Right cardiac atrium (tissue), 5 donors: ENCODE results near the gene RNF183. TPM values are rescaled to one million over a fixed set of nuclear protein-coding genes. Genes with fewer than 3 reads are reported as not detected.

Source experiments
- ATAC-seq, 2 donors: fragments of 200-7000 bp; cut with Tn5 transposase; one replicate each; pipeline versions ENCODE4 v1.8.0 to v1.9.1; 2020; ENCODE audit warnings: moderate library complexity in 2 of 2, mild to moderate bottlenecking in 1 of 2
- DNase-seq, 3 donors: peaks; one replicate each; pipeline ENCODE4 v3.0.0-alpha.2; 2020
- H3K27ac ChIP-seq: one replicate; pipeline ENCODE4 v1.5.1; 2013; ENCODE audit warnings: mild to moderate bottlenecking, low read length, control low read depth, moderate library complexity
- H3K27me3 ChIP-seq: one replicate; pipeline ENCODE4 v1.6.1; 2013; ENCODE audit not compliant: control insufficient read depth, insufficient read depth
- H3K4me1 ChIP-seq: one replicate; pipeline ENCODE4 v1.6.1; 2013; ENCODE audit warnings: low read length; ENCODE audit not compliant: control insufficient read depth, insufficient read depth
- H3K4me3 ChIP-seq: one replicate; pipeline ENCODE4 v1.5.1; 2013; ENCODE audit warnings: low read length, control low read depth
- H3K9me3 ChIP-seq: one replicate; pipeline ENCODE4 v1.6.1; 2013; ENCODE audit warnings: low read length; ENCODE audit not compliant: control insufficient read depth
- intact Hi-C, 4 donors: fragments of 100-400 bp; cut with DNase I; formaldehyde crosslinking; loops; one replicate each; pipeline versions ENCODE4 v1.11.0 to v1.14.0; 2022 to 2023
- polyA plus RNA-seq: library from polyadenylated mRNA; stranded (reverse); fragments of 200-250 nt; gene quantifications from one replicate; pipeline ENCODE4 v1.2.3, GENCODE V29; 2013
- total RNA-seq, 4 donors: library from RNA; stranded (reverse); fragmentation: NEBNext Ultra II Directional; extraction: Animal tissue kit (Norgen Biotek cat#: 25700); gene quantifications; one replicate each; pipeline ENCODE4 v1.2.1, GENCODE V29; 2021
- donor health status: healthy with polysubstance abuse.
- donor health status: DM: no; HTN: yes; CAD: no.
- donor health status: DM: no; HTN: no; CAD: no.
- donor health status: DM: no; HTN: yes; CAD: no; lungs with severe emphysema.
- donor health status: DM: yes; HTN: yes; CAD: no.

RNF183 gene
- total and polyA plus RNA-seq, 5 donors, result not detected

- Histone ChIP-seq H3K27me3 (no peaks in the 10 kb centered on the region), H3K9me3 (no peaks in the 10 kb centered on the region), H3K4me1 (no peaks in the 10 kb centered on the region), H3K27ac (no peak overlapping the region), H3K4me3 (no peak overlapping the region)
- ATAC-seq (no peak), DNase-seq (no peak)
- intact Hi-C loops, result no loop called here
Measured at GRCh38 chr9:113247640-113248039, 55.5 kb downstream of the RNF183 start.

Other genes with a start within 250 kb of the RNF183 start
- 1 to 10 TPM; 2.3 to 2.6 (median 2.4) TPM for gene ZFP37, start 246.7 kb downstream of the RNF183 start, total RNA-seq
- gene ZFP37, start 246.7 kb downstream of the RNF183 start, polyA plus RNA-seq, result 0.93 TPM
- gene SLC31A2, start 152.4 kb downstream of the RNF183 start, total RNA-seq, result 10 to 100 TPM in 3 of 4 donors, 1 to 10 TPM in 1; 8.8 to 10.9 (median 10.1) TPM
- gene SLC31A2, start 152.4 kb downstream of the RNF183 start, polyA plus RNA-seq, result 11.4 TPM
- 10 to 100 TPM; 19.5 to 21.2 (median 20.1) TPM for gene FKBP15, start 82.1 kb downstream of the RNF183 start, total RNA-seq
- 11.0 TPM for gene FKBP15, start 82.1 kb downstream of the RNF183 start, polyA plus RNA-seq
- 10 to 100 TPM; 11.4 to 20.7 (median 13.7) TPM for gene SLC31A1, start 81.8 kb downstream of the RNF183 start, total RNA-seq
- 6.0 TPM for gene SLC31A1, start 81.8 kb downstream of the RNF183 start, polyA plus RNA-seq
- gene CDC26, start 27.8 kb downstream of the RNF183 start, total RNA-seq, result 10 to 100 TPM; 29.0 to 39.1 (median 37.0) TPM
- gene CDC26, start 27.8 kb downstream of the RNF183 start, polyA plus RNA-seq, result 50.0 TPM
- gene PRPF4, start 27.7 kb downstream of the RNF183 start, total RNA-seq, result 10 to 100 TPM; 10.0 to 12.8 (median 10.7) TPM
- 7.0 TPM for gene PRPF4, start 27.7 kb downstream of the RNF183 start, polyA plus RNA-seq
- 10 to 100 TPM in 1 of 4 donors, 1 to 10 TPM in 3; 7.4 to 10.1 (median 8.5) TPM for gene WDR31, start 36.9 kb upstream of the RNF183 start, total RNA-seq
- 5.4 TPM for gene WDR31, start 36.9 kb upstream of the RNF183 start, polyA plus RNA-seq
- gene BSPRY, start 46.2 kb upstream of the RNF183 start, total RNA-seq, result 1 to 10 TPM in 3 of 4 donors, under 1 TPM in 1; 0.21 to 2.3 (median 1.6) TPM
- gene BSPRY, start 46.2 kb upstream of the RNF183 start, polyA plus RNA-seq, result 1.4 TPM
- gene HDHD3, start 73.6 kb upstream of the RNF183 start, total RNA-seq, result 10 to 100 TPM; 11.0 to 20.0 (median 15.9) TPM
- gene HDHD3, start 73.6 kb upstream of the RNF183 start, polyA plus RNA-seq, result 19.6 TPM
- gene ALAD, start 97.9 kb upstream of the RNF183 start, total RNA-seq, result 10 to 100 TPM; 29.9 to 43.6 (median 42.1) TPM
- 39.5 TPM for gene ALAD, start 97.9 kb upstream of the RNF183 start, polyA plus RNA-seq
- gene POLE3, start 107.3 kb upstream of the RNF183 start, total RNA-seq, result 10 to 100 TPM; 19.7 to 22.4 (median 20.5) TPM
- gene POLE3, start 107.3 kb upstream of the RNF183 start, polyA plus RNA-seq, result 18.0 TPM
- gene C9orf43, start 107.4 kb upstream of the RNF183 start, total RNA-seq, result under 1 TPM; 0.20 to 0.47 (median 0.20) TPM
- gene C9orf43, start 107.4 kb upstream of the RNF183 start, polyA plus RNA-seq, result 0.23 TPM
- 100 to 1,000 TPM; 139 to 184 (median 166) TPM for gene RGS3, start 160.4 kb upstream of the RNF183 start, total RNA-seq
- gene RGS3, start 160.4 kb upstream of the RNF183 start, polyA plus RNA-seq, result 107 TPM